GM21367 (cell line): ENCODE results near the gene HLA-F.

ENCODE experiments used
- ATAC-seq: cut with Tn5 transposase; IDR thresholded peaks from one replicate; pipeline ENCODE4 v1.9.1; 2021; ENCODE audit not compliant: unreplicated experiment

HLA-F gene

GRCh38 chr6:29723666-29724588, 693 bp downstream of the HLA-F start:
- no peak for ATAC-seq

- no peak for ATAC-seq
Measured at GRCh38 chr6:29724937-29725869, 2.0 kb downstream of the HLA-F start.

- no peak for ATAC-seq
Measured at GRCh38 chr6:29726001-29726400, 2.8 kb downstream of the HLA-F start.

DNA sequence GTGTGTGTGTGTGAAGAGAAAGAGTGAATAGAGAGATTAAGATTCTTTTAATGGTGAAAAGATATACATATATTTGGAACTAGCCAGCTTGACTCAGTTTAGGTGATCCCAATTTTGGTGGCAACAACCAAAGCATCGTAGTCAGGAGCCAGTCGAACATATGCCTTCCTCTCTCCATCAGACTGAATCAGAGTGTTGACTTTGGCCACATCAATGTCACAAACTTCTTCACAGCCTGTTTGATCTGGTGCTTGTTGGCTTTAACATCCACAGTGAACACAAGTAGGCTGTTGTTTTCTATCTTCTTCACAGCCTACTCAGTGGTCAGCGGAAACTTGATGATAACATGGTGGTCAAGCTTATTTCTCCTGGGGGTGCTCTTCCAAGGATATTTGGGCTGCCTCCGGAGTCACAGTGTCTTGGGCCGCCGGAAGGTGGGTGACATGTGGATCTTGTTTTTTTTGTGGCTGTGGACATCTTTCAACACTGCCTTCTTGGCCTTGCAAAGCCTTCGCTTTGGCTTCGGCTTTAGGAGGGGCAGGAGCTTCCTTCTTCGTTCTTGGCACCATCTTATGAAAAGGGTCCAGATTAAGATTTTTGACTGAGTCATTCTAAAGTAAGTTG, 3.4 kb downstream of the HLA-F start:
- no peak for ATAC-seq

DNA sequence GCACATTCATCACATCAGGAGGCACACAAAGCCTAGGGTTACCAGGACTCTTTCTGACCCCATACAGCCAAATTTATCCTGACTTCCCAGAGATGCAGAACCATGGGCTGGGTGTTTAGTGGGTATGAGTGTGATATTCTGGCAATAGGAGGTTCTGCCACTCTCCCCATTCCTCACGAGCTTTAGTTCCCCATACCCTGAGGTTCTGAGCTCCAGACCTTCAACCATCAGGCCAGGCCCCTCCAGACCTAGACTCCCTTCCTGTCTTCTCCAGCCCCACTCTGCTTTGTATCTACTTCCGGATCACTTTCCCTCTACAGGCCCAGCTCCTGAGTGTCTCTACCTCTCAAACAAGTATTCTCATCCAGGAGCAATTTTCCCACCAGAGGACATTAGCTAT, 4.4 kb downstream of the HLA-F start:
- ATAC-seq: no peak

GRCh38 chr6:29728173-29728874, 5.1 kb downstream of the HLA-F start:
- no peak for ATAC-seq

GRCh38 chr6:29728875-29729270, 5.6 kb downstream of the HLA-F start:
- ATAC-seq: no peak

DNA sequence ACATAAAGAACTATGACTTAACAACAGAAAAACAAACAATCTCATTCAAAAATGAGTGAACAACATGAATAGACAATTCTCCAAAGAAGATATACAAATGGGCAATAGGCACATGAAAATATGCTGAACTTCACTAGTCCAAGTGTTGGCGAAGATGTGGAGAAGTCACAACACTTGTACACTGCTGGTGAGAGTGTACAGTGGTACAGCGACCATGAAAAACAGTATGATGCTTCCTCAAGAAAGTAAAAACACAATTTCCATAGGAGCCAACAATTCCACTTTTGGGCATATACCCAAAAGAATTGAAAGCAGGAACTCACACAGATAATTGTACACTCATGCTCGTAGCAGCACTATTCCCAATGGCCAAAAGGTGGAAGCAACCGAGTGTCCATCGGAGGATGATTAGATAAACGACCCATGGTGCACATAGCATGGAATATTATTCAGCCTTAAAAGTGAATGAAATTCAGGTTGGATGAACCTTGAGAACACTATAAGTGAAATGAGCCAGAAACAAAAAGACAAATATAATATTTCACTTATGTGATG, 6.6 kb downstream of the HLA-F start:
- ATAC-seq: no peak

DNA sequence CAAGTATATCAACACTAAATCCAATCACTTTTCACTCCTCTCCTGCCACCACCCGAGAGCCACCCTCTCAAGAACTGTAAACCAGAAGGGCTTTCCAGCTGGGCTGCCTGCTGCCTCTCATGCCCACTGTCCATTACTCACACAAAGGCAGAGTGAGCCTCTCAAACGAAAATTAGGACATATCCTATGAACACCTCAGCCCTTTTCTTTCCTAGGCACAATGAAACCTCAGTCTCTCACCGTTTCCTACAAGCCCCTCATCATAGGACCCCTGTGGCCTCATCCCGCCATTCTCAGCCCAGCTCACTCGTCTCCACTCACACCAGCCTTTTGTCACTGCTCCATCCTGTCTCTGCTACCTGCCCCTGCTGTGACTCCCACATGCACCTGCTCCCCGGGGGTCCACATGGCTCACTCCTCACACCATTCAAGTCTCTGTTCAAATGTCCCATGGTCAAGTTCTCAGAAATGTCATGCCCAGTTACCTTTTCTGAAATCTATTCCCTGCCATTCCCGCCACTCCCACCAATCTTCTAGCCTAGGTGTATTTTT, 7.4 kb downstream of the HLA-F start:
- ATAC-seq: no peak

- ATAC-seq: no peak
Measured at GRCh38 chr6:29731281-29731680, 8.0 kb downstream of the HLA-F start.

DNA sequence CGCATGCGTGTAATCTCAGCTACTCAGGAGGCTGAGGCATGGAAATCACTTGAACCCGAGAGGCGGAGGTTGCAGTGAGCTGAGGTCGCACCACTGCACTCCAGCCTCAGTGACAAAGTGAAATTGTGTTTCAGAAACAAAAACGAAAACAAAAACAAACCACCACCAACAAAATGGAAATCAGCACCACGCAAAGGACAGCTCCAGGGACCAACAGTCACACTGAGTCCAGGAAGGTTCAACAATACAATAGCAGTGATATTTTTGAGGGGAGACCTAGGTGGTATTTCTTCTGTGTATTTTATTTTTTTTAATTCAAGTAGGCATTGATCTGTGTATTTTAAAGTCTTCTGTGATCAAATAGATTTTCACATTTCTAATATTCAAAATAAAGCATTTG, 9.8 kb downstream of the HLA-F start:
- ATAC-seq: no peak

- ATAC-seq: no peak
Measured at GRCh38 chr6:29734046-29735018, 11.1 kb downstream of the HLA-F start.

DNA sequence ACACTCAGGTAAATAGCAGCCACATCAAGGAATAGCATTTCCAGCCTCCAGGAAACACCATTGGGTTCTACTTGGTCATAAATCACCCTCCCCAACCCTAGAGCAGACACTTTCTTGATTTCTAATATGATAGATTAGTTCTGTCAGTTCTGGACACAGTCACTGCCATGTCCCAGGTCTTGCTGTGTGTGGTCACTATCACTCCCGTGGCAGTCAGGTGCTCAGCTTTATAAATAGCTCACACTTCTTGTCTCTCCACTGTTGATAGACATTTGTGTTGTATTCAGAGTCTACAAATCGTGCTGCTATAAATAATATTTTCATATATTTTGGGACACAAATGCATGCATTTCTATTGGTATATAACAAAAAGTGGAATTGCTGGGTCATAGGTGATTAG, 13.3 kb downstream of the HLA-F start:
- ATAC-seq: no peak

- no peak for ATAC-seq
Measured at GRCh38 chr6:29737707-29738630, 14.7 kb downstream of the HLA-F start.

GRCh38 chr6:29739136-29739881, 16.1 kb downstream of the HLA-F start:
- no peak for ATAC-seq

- ATAC-seq: no peak
Measured at GRCh38 chr6:29739882-29740261, 16.6 kb downstream of the HLA-F start.

GRCh38 chr6:29741592-29741991, 18.4 kb downstream of the HLA-F start:
- no peak for ATAC-seq
